PC-9 (cell line): ENCODE data around the gene RBM39.

ENCODE experiments used
- EZH2 ChIP-seq: fragments of 200-600 bp; sonication (generic); IDR thresholded peaks from 2 replicates; pipeline ENCODE4 v1.8.0; 2017; ENCODE audit warnings: antibody characterized with exemption, low read depth
- TF ChIP-seq, protein P1 (sequence below): fragments of 200-600 bp; sonication (generic); conservative IDR thresholded peaks from 2 replicates; pipeline ENCODE4 v1.6.1; 2017; ENCODE audit warnings: mixed run types, antibody characterized with exemption, mild to moderate bottlenecking, moderate library complexity

DNA sequence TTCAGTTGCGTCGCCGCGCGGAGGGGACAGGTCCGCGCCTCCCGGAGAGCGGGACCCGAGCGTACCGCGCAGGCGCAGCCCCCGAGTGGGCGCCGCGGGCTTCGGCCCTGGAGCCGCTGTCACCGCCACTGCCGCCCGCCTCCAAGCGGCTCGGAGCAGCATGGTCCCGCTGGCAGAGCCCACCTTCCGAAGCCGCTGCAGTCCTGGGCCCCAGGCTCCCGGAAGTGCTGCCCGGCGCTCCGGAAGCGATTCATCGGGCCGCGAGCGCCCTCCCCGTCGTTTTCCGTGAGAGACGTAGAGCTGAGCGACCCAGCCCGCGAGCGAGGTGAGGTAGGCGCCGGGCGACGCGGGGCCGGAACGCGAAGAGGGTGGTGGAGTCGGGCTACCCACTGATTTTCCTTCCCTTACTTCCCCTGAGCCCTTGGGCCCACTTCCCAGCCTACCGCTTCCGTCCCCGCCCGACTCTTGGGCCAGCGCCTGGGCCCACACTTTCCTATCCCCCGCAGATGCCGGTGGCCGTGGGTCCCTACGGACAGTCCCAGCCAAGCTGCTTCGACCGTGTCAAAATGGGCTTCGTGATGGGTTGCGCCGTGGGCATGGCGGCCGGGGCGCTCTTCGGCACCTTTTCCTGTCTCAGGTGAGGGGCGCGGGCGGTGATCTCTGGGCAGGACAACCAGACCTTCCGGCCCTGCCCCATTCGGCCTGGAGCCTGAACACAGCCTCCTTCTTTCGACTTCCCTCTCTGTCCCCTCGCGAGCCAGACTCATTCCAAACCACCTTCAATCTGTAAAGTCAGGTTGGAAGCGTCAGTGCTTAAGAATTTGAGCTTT is 42.7 kb downstream of the RBM39 start, which contains the start of the genes NFS1 and ROMO1:
- TF ChIP-seq EZH2, result no peak
- TF ChIP-seq, protein P1, sequence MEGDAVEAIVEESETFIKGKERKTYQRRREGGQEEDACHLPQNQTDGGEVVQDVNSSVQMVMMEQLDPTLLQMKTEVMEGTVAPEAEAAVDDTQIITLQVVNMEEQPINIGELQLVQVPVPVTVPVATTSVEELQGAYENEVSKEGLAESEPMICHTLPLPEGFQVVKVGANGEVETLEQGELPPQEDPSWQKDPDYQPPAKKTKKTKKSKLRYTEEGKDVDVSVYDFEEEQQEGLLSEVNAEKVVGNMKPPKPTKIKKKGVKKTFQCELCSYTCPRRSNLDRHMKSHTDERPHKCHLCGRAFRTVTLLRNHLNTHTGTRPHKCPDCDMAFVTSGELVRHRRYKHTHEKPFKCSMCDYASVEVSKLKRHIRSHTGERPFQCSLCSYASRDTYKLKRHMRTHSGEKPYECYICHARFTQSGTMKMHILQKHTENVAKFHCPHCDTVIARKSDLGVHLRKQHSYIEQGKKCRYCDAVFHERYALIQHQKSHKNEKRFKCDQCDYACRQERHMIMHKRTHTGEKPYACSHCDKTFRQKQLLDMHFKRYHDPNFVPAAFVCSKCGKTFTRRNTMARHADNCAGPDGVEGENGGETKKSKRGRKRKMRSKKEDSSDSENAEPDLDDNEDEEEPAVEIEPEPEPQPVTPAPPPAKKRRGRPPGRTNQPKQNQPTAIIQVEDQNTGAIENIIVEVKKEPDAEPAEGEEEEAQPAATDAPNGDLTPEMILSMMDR, result no peak; the same call in 1 of the 2 replicates
